T-cell (primary cell): ENCODE data around the gene TBCE. TPM values are rescaled to one million over a fixed set of nuclear protein-coding genes. Genes with fewer than 3 reads are reported as not detected.
"Not testable (repeated sequence)": the region's sequence is repeated elsewhere in the genome, so short reads cannot be mapped to it uniquely, and the experiment has no call there.

Source experiments
- ATAC-seq, 4 experiments: fragments of 200-7000 bp in 3 of 4; fragments of 150-1000 bp in 1 of 4; cut with Tn5 transposase; replicated peaks in 1 of 4; 1 replicate in 3 of 4; 2 replicates in 1 of 4; pipeline ENCODE4 v1.10.0; 2021; ENCODE audit warnings: moderate library complexity in 3 of 4, mild to moderate bottlenecking in 2 of 4, moderate number of reproducible peaks in 1 of 4
- CTCF ChIA-PET, 2 donors: fragments of 300-600 bp; sonication (Branson Sonifier 250); formaldehyde crosslinking; loops; one replicate each; lab custom pipeline; 2022; ENCODE audit warnings: antibody characterized with exemption in 2 of 2; lab: Charles Lee
- POLR2A ChIA-PET, 2 donors: fragments of 300-600 bp; sonication (Branson Sonifier 250); formaldehyde crosslinking; loops; one replicate each; lab custom pipeline; 2022; ENCODE audit warnings: antibody characterized with exemption in 2 of 2; lab: Charles Lee
- DNase-seq, 35 experiments: peaks; one replicate each; pipeline versions ENCODE4 v3.0.0 to v3.0.0-alpha.2; 2013 to 2023
- H3K27ac ChIP-seq: one replicate; pipeline ENCODE4 v1.5.1; 2013; ENCODE audit warnings: low read length
- H3K27me3 ChIP-seq, 2 experiments: replicated peaks in 1 of 2; 1 replicate in 1 of 2; 2 replicates in 1 of 2; pipeline versions ENCODE4 v1.6.1 to v1.7.0; 2013; ENCODE audit warnings: low read length in 1 of 2, mixed read lengths in 1 of 2; ENCODE audit not compliant: control insufficient read depth in 2 of 2, insufficient read depth in 2 of 2; ENCODE audit errors: extremely low read depth in 1 of 2
- H3K36me3 ChIP-seq, 2 donors: 1 replicate in 1 of 2; 2 replicates in 1 of 2; pipeline versions ENCODE4 v1.6.1 to v1.7.0; 2013; ENCODE audit warnings: low read length in 1 of 2; ENCODE audit not compliant: control insufficient read depth in 2 of 2, insufficient read depth in 1 of 2; ENCODE audit errors: extremely low read depth in 1 of 2
- H3K4me1 ChIP-seq, 2 experiments: 1 replicate in 1 of 2; 2 replicates in 1 of 2; pipeline versions ENCODE4 v1.6.1 to v1.7.0; 2013; ENCODE audit warnings: low read length in 2 of 2, mixed read lengths in 1 of 2; ENCODE audit not compliant: insufficient read depth in 2 of 2, control insufficient read depth in 1 of 2; ENCODE audit errors: extremely low read depth in 1 of 2
- H3K4me3 ChIP-seq, 2 donors: 1 replicate in 1 of 2; 2 replicates in 1 of 2; pipeline versions ENCODE4 v1.5.1 to v1.7.0; 2013; ENCODE audit warnings: mild to moderate bottlenecking in 2 of 2, low read length in 1 of 2, moderate library complexity in 1 of 2; ENCODE audit not compliant: control insufficient read depth in 1 of 2; ENCODE audit errors: extremely low read depth in 1 of 2
- H3K9me3 ChIP-seq: 2 replicates; pipeline ENCODE4 v1.7.0; 2013
- H3K27ac Mint-ChIP-seq, 2 donors: one replicate each; pipeline ENCODE4 v1.8.0; 2020 to 2021; ENCODE audit warnings: mild to moderate bottlenecking in 2 of 2, mixed read lengths in 2 of 2
- H3K27me3 Mint-ChIP-seq, 2 donors: one replicate each; pipeline ENCODE4 v1.8.0; 2021 to 2022; ENCODE audit warnings: mixed read lengths in 2 of 2
- H3K36me3 Mint-ChIP-seq: one replicate; pipeline ENCODE4 v1.8.0; 2021; ENCODE audit warnings: mixed read lengths
- H3K4me1 Mint-ChIP-seq, 3 donors: one replicate each; pipeline ENCODE4 v1.8.0; 2020 to 2022; ENCODE audit warnings: mixed read lengths in 3 of 3, mild to moderate bottlenecking in 1 of 3
- H3K4me3 Mint-ChIP-seq, 3 donors: one replicate each; pipeline ENCODE4 v1.8.0; 2020 to 2022; ENCODE audit warnings: mild to moderate bottlenecking in 3 of 3, mixed read lengths in 3 of 3, moderate library complexity in 3 of 3
- H3K9me3 Mint-ChIP-seq, 3 donors: one replicate each; pipeline ENCODE4 v1.8.0; 2020 to 2022; ENCODE audit warnings: mixed read lengths in 3 of 3
- WGBS: methylation state at CpG from one replicate; pipeline ENCODE4 v1.1.5; 2013; ENCODE audit warnings: missing lambda C conversion rate; ENCODE audit not compliant: insufficient coverage; 5-methylcytosine and 5-hydroxymethylcytosine counted together
- total RNA-seq, 35 experiments: library from RNA in 6 of 35; stranded (reverse) in 6 of 35; fragments of 120-200 nt in 1 of 35; gene quantifications; one replicate each; pipeline versions ENCODE4 v1.2.1 to v1.2.4 and lab custom pipeline; 2013 to 2026

TBCE gene
- total RNA-seq, 5 donors from 2014 or later (not counting 1 experiment from before 2014, with no cell fraction given) = 15.6 to 21.5 (median 18.6) TPM

DNA sequence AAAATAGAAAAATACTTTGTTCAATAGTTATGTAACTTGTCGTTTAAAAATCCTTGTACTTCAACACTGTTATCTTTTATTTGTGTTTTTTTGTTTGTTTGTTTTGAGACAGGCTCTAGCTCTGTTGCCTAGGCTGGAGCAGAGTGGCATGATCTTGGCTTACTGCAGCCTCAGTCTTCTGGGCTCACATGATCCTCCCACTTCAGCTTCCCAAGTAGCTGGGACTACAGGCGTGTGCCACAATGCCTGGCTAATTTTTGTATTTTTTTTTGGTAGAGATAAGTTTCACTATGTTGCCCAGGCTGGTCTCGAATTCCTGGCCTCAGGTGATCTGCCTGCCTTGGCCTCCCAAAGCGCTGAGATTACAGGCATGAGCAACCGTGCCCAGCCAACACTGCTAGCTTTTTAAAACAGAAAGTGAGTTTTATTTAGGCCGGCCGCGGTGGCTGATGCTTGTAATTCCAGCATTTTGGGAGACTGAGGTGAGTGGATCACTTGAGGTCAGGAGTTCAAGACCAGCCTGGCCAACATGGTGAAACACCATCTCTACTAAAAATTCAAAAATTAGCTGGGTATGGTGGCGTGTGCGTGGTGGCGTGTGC is 11.0 kb downstream of the TBCE start:
- H3K27ac ChIP-seq, H3K4me1 ChIP-seq, H3K4me3 ChIP-seq, H3K27me3 ChIP-seq, H3K9me3 ChIP-seq, DNase-seq, H3K27me3 Mint-ChIP-seq, H3K27ac Mint-ChIP-seq, CTCF ChIA-PET, H3K9me3 Mint-ChIP-seq, H3K4me3 Mint-ChIP-seq, ATAC-seq: not testable (repeated sequence)
- peaks cover 12 to 15% (median 13%) of the 10 kb centered on the region in 3 donors for H3K4me1 Mint-ChIP-seq
- H3K36me3 ChIP-seq = peaks cover 0 to 15% of the 10 kb centered on the region in 2 donors
- POLR2A ChIA-PET = interaction anchor here in 1 of 2 donors (0.7 kb wide), 1 partner anchor 15 kb away, joined by 4 read pairs; no protein-coding TSS in a partner anchor
- peaks cover 31% of the 10 kb centered on the region for H3K36me3 Mint-ChIP-seq
- 100% methylated on average over 1 of the region's 11 CpGs for WGBS

GRCh38 chr1:235381955-235382739 is 14.9 kb downstream of the TBCE start:
- H3K9me3 Mint-ChIP-seq, H3K27me3 ChIP-seq, H3K4me1 ChIP-seq, H3K4me3 Mint-ChIP-seq, CTCF ChIA-PET, H3K9me3 ChIP-seq, H3K4me3 ChIP-seq, POLR2A ChIA-PET, H3K27ac Mint-ChIP-seq, H3K4me1 Mint-ChIP-seq, H3K27me3 Mint-ChIP-seq, H3K27ac ChIP-seq, ATAC-seq, DNase-seq: not testable (repeated sequence)
- H3K36me3 Mint-ChIP-seq = peaks cover 29% of the 10 kb centered on the region
- WGBS = no CpG with 5 or more reads among the region's 3 CpGs
- H3K36me3 ChIP-seq = peaks cover 0 to 15% of the 10 kb centered on the region in 2 donors

- ATAC-seq, H3K27ac Mint-ChIP-seq, POLR2A ChIA-PET, H3K27ac ChIP-seq, DNase-seq, H3K4me1 ChIP-seq, H3K27me3 ChIP-seq, H3K36me3 ChIP-seq, CTCF ChIA-PET, H3K27me3 Mint-ChIP-seq, H3K4me3 ChIP-seq, H3K9me3 ChIP-seq, H3K9me3 Mint-ChIP-seq: not testable (repeated sequence)
- H3K4me1 Mint-ChIP-seq = peaks cover 0 to 12% (median 8%) of the 10 kb centered on the region in 3 donors
- H3K36me3 Mint-ChIP-seq = peaks cover 26% of the 10 kb centered on the region
- peak overlapping the region in 1 of 3 donors; percentile 19 for H3K4me3 Mint-ChIP-seq
- no CpG with 5 or more reads among the region's 1 CpG for WGBS
These were observed 18.4 kb downstream of the TBCE start for GRCh38 chr1:235385633-235386032.

- Mint-ChIP-seq H3K27ac (no peak overlapping the region), H3K4me3 (no peak overlapping the region), H3K4me1 (peaks cover 6 to 15% (median 13%) of the 10 kb centered on the region in 3 donors), H3K9me3 (peaks cover 0 to 4% (median 4%) of the 10 kb centered on the region in 3 donors), H3K36me3 (peaks cover 11% of the 10 kb centered on the region), H3K27me3 (no peaks in the 10 kb centered on the region)
- no peak overlapping the region for H3K27ac ChIP-seq
- ATAC-seq = no peak
- no peaks in the 10 kb centered on the region for H3K9me3 ChIP-seq
- H3K27me3 ChIP-seq = no peaks in the 10 kb centered on the region
- H3K4me1 ChIP-seq = peaks cover 0 to 2% of the 10 kb centered on the region in 2 experiments
- H3K4me3 ChIP-seq = no peak overlapping the region
- H3K36me3 ChIP-seq = peaks cover 0 to 2% of the 10 kb centered on the region in 2 donors
- no CpG with 5 or more reads among the region's 4 CpGs for WGBS
- DNase-seq = no peak
- ChIA-PET POLR2A (interaction anchor here in 1 of 2 donors (0.7 kb wide), 1 partner anchor 64 kb away, joined by 6 read pairs; the partner anchor contains the start of genes ARID4B and GGPS1), CTCF (interaction anchor here in 1 of 2 donors (0.7 kb wide), 1 partner anchor 963 kb away, joined by 5 read pairs; no protein-coding TSS in a partner anchor)
These were observed 24.6 kb downstream of the TBCE start for GRCh38 chr1:235391874-235392273.

DNA sequence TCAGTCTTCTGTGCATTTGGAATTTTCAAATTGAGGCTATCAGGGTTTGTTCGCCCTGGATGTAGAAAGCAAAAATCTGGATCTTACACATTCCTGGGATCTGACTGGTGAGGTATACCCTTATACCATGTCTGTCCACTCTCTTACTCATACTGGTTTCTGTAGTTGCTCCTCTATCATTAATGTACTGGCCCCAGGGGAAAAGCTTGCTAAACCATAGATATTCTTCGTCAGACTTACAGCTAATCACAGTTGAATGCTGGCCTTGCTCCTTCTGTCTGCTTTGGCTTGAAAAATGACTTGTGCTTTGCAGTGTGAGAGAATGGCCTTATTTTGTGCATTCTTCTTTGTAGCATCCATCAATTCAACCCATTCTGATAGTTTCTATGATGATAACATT is 30.5 kb downstream of the TBCE start:
- Histone ChIP-seq H3K9me3 (no peaks in the 10 kb centered on the region), H3K36me3 (peaks cover 0 to 4% of the 10 kb centered on the region in 2 donors), H3K27ac (no peak overlapping the region), H3K27me3 (no peaks in the 10 kb centered on the region), H3K4me3 (no peak overlapping the region), H3K4me1 (peaks cover 0 to 2% of the 10 kb centered on the region in 2 experiments)
- Mint-ChIP-seq H3K27me3 (no peaks in the 10 kb centered on the region), H3K27ac (no peak overlapping the region), H3K9me3 (no peaks in the 10 kb centered on the region), H3K4me1 (peaks cover 1 to 33% (median 8%) of the 10 kb centered on the region in 3 donors), H3K36me3 (peaks cover 18% of the 10 kb centered on the region), H3K4me3 (no peak overlapping the region)
- no peak for ATAC-seq
- DNase-seq = no peak
- ChIA-PET POLR2A (interaction anchor here in 1 of 2 donors (0.8 kb wide), 1 partner anchor 138 kb away, joined by 4 read pairs; no protein-coding TSS in a partner anchor), CTCF (interaction anchor here in 1 of 2 donors (0.5 to 0.6 kb wide), 2 partner anchors 310 to 740 kb away, joined by 4 to 6 read pairs; no protein-coding TSS in a partner anchor)
- WGBS = no CpG with 5 or more reads among the region's 2 CpGs

- 90% methylated on average over 2 of the region's 6 CpGs for WGBS
- H3K4me3 Mint-ChIP-seq = no peak overlapping the region
- Histone ChIP-seq H3K9me3 (no peaks in the 10 kb centered on the region), H3K27me3 (no peaks in the 10 kb centered on the region), H3K4me3 (no peak overlapping the region), H3K4me1 (no peaks in the 10 kb centered on the region), H3K36me3 (peaks cover 0 to 6% of the 10 kb centered on the region in 2 donors), H3K27ac (no peak overlapping the region)
- H3K4me1 Mint-ChIP-seq = peaks cover 1 to 33% (median 7%) of the 10 kb centered on the region in 3 donors
- CTCF ChIA-PET = no interaction called here
- POLR2A ChIA-PET = no interaction called here
- H3K27me3 Mint-ChIP-seq = no peaks in the 10 kb centered on the region
- no peak overlapping the region for H3K27ac Mint-ChIP-seq
- H3K9me3 Mint-ChIP-seq = no peaks in the 10 kb centered on the region
- no peak for ATAC-seq
- no peak for DNase-seq
- H3K36me3 Mint-ChIP-seq = peaks cover 25% of the 10 kb centered on the region
These were observed 32.4 kb downstream of the TBCE start for GRCh38 chr1:235399661-235400060.
